Right lobe of liver (tissue), 6 donors: ENCODE measurements around the gene HIVEP2. TPM values are rescaled to one million over a fixed set of nuclear protein-coding genes. Genes with fewer than 3 reads are reported as not detected.

ENCODE experiments used
- ATAC-seq, 4 donors: fragments of 200-7000 bp; cut with Tn5 transposase; one replicate each; pipeline ENCODE4 v1.9.1; 2020; ENCODE audit warnings: mild to moderate bottlenecking in 4 of 4, moderate library complexity in 4 of 4
- DNase-seq, 3 donors: peaks; one replicate each; pipeline ENCODE4 v3.0.0-alpha.2; 2020
- H3K27ac ChIP-seq, 3 donors: fragments of 200-600 bp; one replicate each; pipeline ENCODE4 v1.8.0; 2022
- H3K27me3 ChIP-seq, 2 donors: fragments of 200-600 bp; one replicate each; pipeline ENCODE4 v1.8.0; 2022
- H3K36me3 ChIP-seq, 4 donors: fragments of 200-600 bp; sonication (generic) in 1 of 4; one replicate each; pipeline versions ENCODE4 v1.5.1 to v1.8.0; 2017 to 2022; ENCODE audit warnings: control low read depth in 1 of 4
- H3K4me1 ChIP-seq, 4 donors: fragments of 200-600 bp; sonication (generic) in 1 of 4; one replicate each; pipeline versions ENCODE4 v1.5.1 to v1.8.0; 2017 to 2022; ENCODE audit warnings: control low read depth in 1 of 4
- H3K4me3 ChIP-seq, 3 donors: fragments of 200-600 bp; one replicate each; pipeline ENCODE4 v1.8.0; 2022
- H3K9me3 ChIP-seq, 4 donors: fragments of 200-600 bp; sonication (generic) in 1 of 4; one replicate each; pipeline versions ENCODE4 v1.5.1 to v1.8.0; 2017 to 2022; ENCODE audit warnings: control low read depth in 1 of 4
- CTCF ChIP-seq, 4 donors: fragments of 200-600 bp in 3 of 4; fragments of 450-650 bp in 1 of 4; IDR thresholded peaks; one replicate each; pipeline versions ENCODE4 v1.5.1 to v1.8.0; 2016 to 2022; ENCODE audit warnings: antibody characterized with exemption in 4 of 4, mild to moderate bottlenecking in 2 of 4
- POLR2A ChIP-seq: fragments of 450-650 bp; IDR thresholded peaks from one replicate; pipeline ENCODE4 v1.6.1; 2017; ENCODE audit warnings: antibody characterized with exemption, mild to moderate bottlenecking
- WGBS: methylation state at CpG from one replicate; pipeline ENCODE4 v1.1.6; 2018; ENCODE audit warnings: low coverage, low lambda C conversion rate; ENCODE audit not compliant: insufficient coverage; ENCODE audit errors: missing lambda C conversion rate; 5-methylcytosine and 5-hydroxymethylcytosine counted together
- intact Hi-C, 2 donors: fragments of 100-400 bp; cut with DNase I; formaldehyde crosslinking; loops; one replicate each; pipeline versions ENCODE4 v1.11.2 to v1.14.1; 2022
- total RNA-seq, 6 experiments: library from RNA; depleted of rRNA in 2 of 6; stranded (reverse); fragments of >200 nt in 2 of 6; fragmentation: NEBNext Ultra II Directional in 3 of 6; extraction: Animal tissue kit (Norgen Biotek cat#: 25700) in 3 of 6; gene quantifications; one replicate each; pipeline versions ENCODE4 v1.1.0 to v1.2.4, GENCODE V29; 2016 to 2023
- donor health status: DM: no; HTN: yes; CAD: no.
- donor health status: DM: no; HTN: no; CAD: no.
- donor health status: DM: no; HTN: no; CAD: no.
- donor health status: DM: no; HTN: yes; CAD: no.
- donor health status: DM: no; HTN: yes; CAD: no.

Gene HIVEP2
- total RNA-seq, 6 experiments from 2014 or later, result 3.0 to 8.9 (median 5.1) TPM

- H3K27me3 ChIP-seq, result no peaks in the 10 kb centered on the region
- ATAC-seq, result peak; percentile 32 to 60 (median 44)
- H3K27ac ChIP-seq, result no peak overlapping the region
- H3K4me1 ChIP-seq, result peaks cover 0 to 23% (median 4%) of the 10 kb centered on the region in 4 donors
- H3K9me3 ChIP-seq, result no peaks in the 10 kb centered on the region
- H3K36me3 ChIP-seq, result no peaks in the 10 kb centered on the region
- DNase-seq, result no peak
- TF ChIP-seq CTCF (IDR thresholded peaks at IDR 0.05) (no peak), POLR2A (no peak)
- no peak overlapping the region for H3K4me3 ChIP-seq
- intact Hi-C loops, result no loop called here
Measured at GRCh38 chr6:142804490-142804889, 140.5 kb downstream of the HIVEP2 start.

- ATAC-seq, result peak in 1 of 4 donors; percentile 8
- Histone ChIP-seq H3K4me1 (peaks cover 0 to 23% (median 4%) of the 10 kb centered on the region in 4 donors), H3K36me3 (no peaks in the 10 kb centered on the region), H3K27me3 (no peaks in the 10 kb centered on the region), H3K4me3 (no peak overlapping the region), H3K9me3 (no peaks in the 10 kb centered on the region), H3K27ac (no peak overlapping the region)
- no peak for DNase-seq
- WGBS, result no CpG with 5 or more reads among the region's 2 CpGs
- TF ChIP-seq CTCF (IDR thresholded peaks at IDR 0.05) (no peak), POLR2A (no peak)
- intact Hi-C loops, result no loop called here
Measured at GRCh38 chr6:142803495-142804058, 141.4 kb downstream of the HIVEP2 start.

- Histone ChIP-seq H3K27me3 (no peaks in the 10 kb centered on the region), H3K9me3 (no peaks in the 10 kb centered on the region), H3K4me1 (peaks cover 0 to 23% (median 4%) of the 10 kb centered on the region in 4 donors), H3K4me3 (no peak overlapping the region), H3K36me3 (no peaks in the 10 kb centered on the region), H3K27ac (no peak overlapping the region)
- peak; percentile 45 to 78 (median 57) for ATAC-seq
- TF ChIP-seq POLR2A (no peak), CTCF (IDR thresholded peaks at IDR 0.05) (no peak)
- no peak for DNase-seq
- intact Hi-C loops, result no loop called here
Measured at GRCh38 chr6:142803032-142803431, 141.9 kb downstream of the HIVEP2 start.

GRCh38 chr6:142802124-142802523 lies 142.9 kb downstream of the HIVEP2 start:
- no peak overlapping the region for H3K27ac ChIP-seq
- TF ChIP-seq POLR2A (no peak), CTCF (IDR thresholded peaks at IDR 0.05) (no peak)
- H3K4me1 ChIP-seq, result peaks cover 0 to 23% (median 4%) of the 10 kb centered on the region in 4 donors
- no peak overlapping the region for H3K4me3 ChIP-seq
- DNase-seq, result no peak
- WGBS, result 64% methylated on average over 1 of the region's 1 CpG
- peak in 2 of 4 donors; percentile 42 to 91 for ATAC-seq
- no peaks in the 10 kb centered on the region for H3K27me3 ChIP-seq
- H3K36me3 ChIP-seq, result no peaks in the 10 kb centered on the region
- no peaks in the 10 kb centered on the region for H3K9me3 ChIP-seq
- intact Hi-C loops, result no loop called here

GRCh38 chr6:142800240-142800639 lies 144.7 kb downstream of the HIVEP2 start:
- intact Hi-C loops, result no loop called here
- H3K4me1 ChIP-seq, result peaks cover 0 to 23% (median 4%) of the 10 kb centered on the region in 4 donors
- TF ChIP-seq POLR2A (no peak), CTCF (IDR thresholded peaks at IDR 0.05) (no peak)

More at GRCh38 chr6:142800240-142800639, 144.7 kb downstream of the HIVEP2 start:
- H3K27me3 ChIP-seq, result no peaks in the 10 kb centered on the region
- H3K36me3 ChIP-seq, result no peaks in the 10 kb centered on the region
- no peaks in the 10 kb centered on the region for H3K9me3 ChIP-seq
- DNase-seq, result no peak
- ATAC-seq, result no peak
- H3K27ac ChIP-seq, result no peak overlapping the region
- no peak overlapping the region for H3K4me3 ChIP-seq
